H1 (cell line): ENCODE results near the gene LPP. TPM values are rescaled to one million over a fixed set of nuclear protein-coding genes. Genes with fewer than 3 reads are reported as not detected.
A peak's percentile ranks its signal among the peaks of the same experiment; 100 is the strongest.

Experiments used
- CTCF ChIA-PET: fragments of 300-600 bp; sonication (Branson Sonifier 250); formaldehyde crosslinking; loops from one replicate; lab custom pipeline; 2021; ENCODE audit not compliant: partially characterized antibody; lab: Charles Lee
- POLR2A ChIA-PET: fragments of 300-600 bp; sonication (Branson Sonifier 250); formaldehyde crosslinking; loops from one replicate; lab custom pipeline; 2021; ENCODE audit warnings: inconsistent platforms; ENCODE audit not compliant: partially characterized antibody; lab: Charles Lee
- DNase-seq, 2 experiments: peaks; one replicate each; pipeline versions ENCODE4 v3.0.0 to v3.0.0-alpha.2; 2010 to 2022; ENCODE audit warnings: low spot score in 2 of 2, low read depth in 1 of 2, mixed read lengths in 1 of 2
- FAIRE-seq: peaks from 2 replicates; lab custom pipeline; 2011; peaks lifted over from hg19 to GRCh38; lab: Jason Lieb, UNC
- H2AFZ ChIP-seq: 2 replicates; pipeline ENCODE4 v1.8.1; 2012; ENCODE audit warnings: low read length, inconsistent platforms
- H2AK5ac ChIP-seq: 2 replicates; pipeline ENCODE4 v1.6.1; 2013; ENCODE audit warnings: low read depth, low read length
- H2BK120ac ChIP-seq: replicated peaks from 2 replicates; pipeline ENCODE3; 2013; ENCODE audit warnings: low read depth, low read length, inconsistent platforms
- H2BK12ac ChIP-seq: 2 replicates; pipeline ENCODE4 v1.6.1; 2013; ENCODE audit warnings: low read depth, low read length
- H2BK15ac ChIP-seq: 2 replicates; pipeline ENCODE4 v1.6.1; 2013; ENCODE audit warnings: low read length
- H2BK20ac ChIP-seq: 2 replicates; pipeline ENCODE4 v1.6.1; 2013; ENCODE audit warnings: low read length
- H2BK5ac ChIP-seq: 2 replicates; pipeline ENCODE4 v1.6.1; 2013; ENCODE audit warnings: low read depth, low read length
- H3K14ac ChIP-seq: 2 replicates; pipeline ENCODE4 v1.6.1; 2013; ENCODE audit warnings: inconsistent platforms; ENCODE audit not compliant: insufficient read length
- H3K18ac ChIP-seq: 2 replicates; pipeline ENCODE4 v1.6.1; 2013; ENCODE audit warnings: low read length; ENCODE audit errors: extremely low read depth
- H3K23ac ChIP-seq: 2 replicates; pipeline ENCODE4 v1.6.1; 2013; ENCODE audit warnings: inconsistent platforms; ENCODE audit not compliant: insufficient read length
- H3K23me2 ChIP-seq: 2 replicates; pipeline ENCODE4 v1.6.1; 2013; ENCODE audit warnings: low read depth, low read length
- H3K27ac ChIP-seq: 2 replicates; pipeline ENCODE4 v1.6.1; 2011; ENCODE audit warnings: low read depth, low read length, inconsistent platforms
- H3K27me3 ChIP-seq, 4 experiments: replicated peaks in 1 of 4; 1 replicate in 1 of 4; 2 replicates in 3 of 4; pipeline versions ENCODE4 v1.6.1 to v1.8.1; 2011 to 2013; ENCODE audit warnings: low read length in 3 of 4, mild to moderate bottlenecking in 3 of 4, inconsistent platforms in 2 of 4, mixed read lengths in 2 of 4, moderate library complexity in 1 of 4; ENCODE audit not compliant: control insufficient read depth in 3 of 4, insufficient read depth in 3 of 4; ENCODE audit errors: extremely low read depth in 1 of 4
- H3K36me3 ChIP-seq, 4 experiments: 2 replicates each; pipeline versions ENCODE4 v1.6.1 to v1.8.1; 2011 to 2013; ENCODE audit warnings: mild to moderate bottlenecking in 4 of 4, low read length in 3 of 4, moderate library complexity in 2 of 4, control low read depth in 1 of 4, inconsistent platforms in 1 of 4; ENCODE audit not compliant: insufficient read depth in 4 of 4, control insufficient read depth in 2 of 4
- H3K4ac ChIP-seq: replicated peaks from 2 replicates; pipeline ENCODE3; 2013; ENCODE audit warnings: low read length, low read depth, mixed read lengths, inconsistent platforms; ENCODE audit not compliant: insufficient read length
- H3K4me1 ChIP-seq, 4 experiments: replicated peaks in 1 of 4; 1 replicate in 1 of 4; 2 replicates in 3 of 4; pipeline versions ENCODE4 v1.6.1 to v1.8.1; 2011 to 2013; ENCODE audit warnings: low read length in 3 of 4, inconsistent platforms in 2 of 4, mixed read lengths in 1 of 4; ENCODE audit not compliant: insufficient read depth in 4 of 4, control insufficient read depth in 3 of 4
- H3K4me2 ChIP-seq, 2 experiments: 2 replicates each; pipeline versions ENCODE4 v1.6.1 to v1.8.1; 2011 to 2013; ENCODE audit warnings: low read depth in 2 of 2, low read length in 2 of 2, control low read depth in 1 of 2, inconsistent platforms in 1 of 2, mild to moderate bottlenecking in 1 of 2; ENCODE audit not compliant: insufficient read depth in 1 of 2
- H3K4me3 ChIP-seq, 4 experiments: fragments of 200-600, 300-600 bp in 1 of 4; sonication (generic), shearing (Covaris generic), sonication (Bioruptor Twin) in 1 of 4; 2 replicates each; pipeline versions ENCODE4 v1.5.1 to v1.8.1; 2011 to 2016; ENCODE audit warnings: low read length in 4 of 4, low read depth in 3 of 4, control low read depth in 2 of 4, inconsistent platforms in 2 of 4, mild to moderate bottlenecking in 2 of 4, mixed read lengths in 1 of 4, moderate library complexity in 1 of 4; ENCODE audit not compliant: insufficient read depth in 2 of 4; ENCODE audit errors: extremely low read depth in 1 of 4
- H3K56ac ChIP-seq: replicated peaks from 2 replicates; pipeline ENCODE3; 2013; ENCODE audit warnings: low read depth, mild to moderate bottlenecking, mixed read lengths, low read length, inconsistent platforms; ENCODE audit not compliant: insufficient read length
- H3K79me1 ChIP-seq: 2 replicates; pipeline ENCODE4 v1.6.1; 2013; ENCODE audit warnings: low read depth, low read length, control low read depth
- H3K79me2 ChIP-seq, 2 experiments: 2 replicates each; pipeline versions ENCODE4 v1.6.1 to v1.8.1; 2012 to 2013; ENCODE audit warnings: low read length in 2 of 2, mild to moderate bottlenecking in 2 of 2, inconsistent platforms in 1 of 2; ENCODE audit not compliant: insufficient read depth in 2 of 2, control insufficient read depth in 1 of 2
- H3K9ac ChIP-seq, 4 experiments: replicated peaks in 1 of 4; 1 replicate in 1 of 4; 2 replicates in 3 of 4; pipeline versions ENCODE4 v1.6.1 to v1.8.1; 2011 to 2013; ENCODE audit warnings: low read depth in 3 of 4, low read length in 3 of 4, control low read depth in 2 of 4, mild to moderate bottlenecking in 2 of 4, moderate library complexity in 2 of 4, inconsistent platforms in 1 of 4; ENCODE audit errors: extremely low read depth in 1 of 4
- H3K9me3 ChIP-seq, 2 experiments: 2 replicates each; pipeline versions ENCODE4 v1.6.1 to v1.8.1; 2012 to 2013; ENCODE audit warnings: mild to moderate bottlenecking in 2 of 2, moderate library complexity in 2 of 2, control low read depth in 1 of 2, inconsistent platforms in 1 of 2, low read depth in 1 of 2, low read length in 1 of 2, mixed read lengths in 1 of 2; ENCODE audit not compliant: insufficient read depth in 2 of 2
- H4K20me1 ChIP-seq, 2 experiments: replicated peaks in 1 of 2; 2 replicates each; pipeline versions ENCODE3 to v1.8.1; 2011 to 2013; ENCODE audit warnings: inconsistent platforms in 2 of 2, low read length in 2 of 2, mild to moderate bottlenecking in 1 of 2; ENCODE audit not compliant: insufficient read depth in 2 of 2, control insufficient read depth in 1 of 2
- H4K5ac ChIP-seq: 2 replicates; pipeline ENCODE4 v1.6.1; 2013; ENCODE audit warnings: low read length, low read depth, mixed read lengths, inconsistent platforms; ENCODE audit not compliant: insufficient read length
- H4K8ac ChIP-seq: 2 replicates; pipeline ENCODE4 v1.8.0; 2013; ENCODE audit warnings: mild to moderate bottlenecking, moderate library complexity, low read length, inconsistent platforms; ENCODE audit not compliant: insufficient read depth; ENCODE audit errors: extremely low read depth
- H4K91ac ChIP-seq: replicated peaks from 2 replicates; pipeline ENCODE3; 2013; ENCODE audit warnings: low read length, mixed read lengths, inconsistent platforms; ENCODE audit not compliant: insufficient read length
- KDM1A ChIP-seq: fragments of 200-600, 300-600 bp; sonication (generic); IDR thresholded peaks from 2 replicates; pipeline ENCODE4 v1.7.1; 2016; ENCODE audit warnings: mild to moderate bottlenecking, low read length, borderline replicate concordance
- RAD21 ChIP-seq, 2 experiments: IDR thresholded peaks in 1 of 2; conservative IDR thresholded peaks in 1 of 2; 2 replicates each; pipeline ENCODE4 v1.6.1; 2011; ENCODE audit warnings: low read depth in 2 of 2, low read length in 2 of 2, improper control_type of control experiment in 1 of 2, inconsistent platforms in 1 of 2, mild to moderate bottlenecking in 1 of 2, moderate library complexity in 1 of 2
- RNF2 ChIP-seq: fragments of 200-900, 300-1000 bp; sonication (generic); IDR thresholded peaks from 2 replicates; pipeline ENCODE4 v1.7.1; 2016; ENCODE audit warnings: borderline replicate concordance, low read depth, mild to moderate bottlenecking, antibody characterized with exemption, low read length; ENCODE audit not compliant: poor library complexity, severe bottlenecking; ENCODE audit errors: missing control alignments
- WGBS, 2 experiments: shearing (Covaris generic) in 1 of 2; methylation state at CpG; one replicate each; pipeline versions ENCODE4 v1.1.6 to v1.1.7; 2013 to 2015; ENCODE audit warnings: low lambda C conversion rate in 2 of 2, mixed read lengths in 2 of 2, inconsistent platforms in 1 of 2, low coverage in 1 of 2, missing lambda C conversion rate in 1 of 2; ENCODE audit not compliant: insufficient replicate concordance in 2 of 2, insufficient coverage in 1 of 2, insufficient read length in 1 of 2; ENCODE audit errors: extremely low coverage in 1 of 2, missing lambda C conversion rate in 1 of 2; 5-methylcytosine and 5-hydroxymethylcytosine counted together
- polyA plus RNA-seq, 7 experiments: library from polyadenylated mRNA; depleted of rRNA in 3 of 7; stranded (reverse) in 5 of 7; unstranded in 2 of 7; fragments of >200 nt in 5 of 7; fragments of 200-250 nt in 2 of 7; gene quantifications; 1 replicate in 5 of 7; 2 replicates in 1 of 7; 4 replicates in 1 of 7; pipeline versions ENCODE4 v1.2.1 to v1.2.3, GENCODE V29; 2011 to 2013; ENCODE audit warnings: missing spikeins in 2 of 7, mixed read lengths in 2 of 7
- total RNA-seq: library from RNA; stranded (reverse); fragmentation: NEBNext Ultra II Directional; extraction: Animal tissue kit (Norgen Biotek cat#: 25700); gene quantifications from 2 replicates; pipeline ENCODE4 v1.2.1, GENCODE V29; 2021

Gene LPP
- total and polyA plus RNA-seq, 2 of the 8 experiments (the other 6 are each of a cell fraction or from before 2014, with no cell fraction given), result 10.0 to 53.3 TPM

DNA sequence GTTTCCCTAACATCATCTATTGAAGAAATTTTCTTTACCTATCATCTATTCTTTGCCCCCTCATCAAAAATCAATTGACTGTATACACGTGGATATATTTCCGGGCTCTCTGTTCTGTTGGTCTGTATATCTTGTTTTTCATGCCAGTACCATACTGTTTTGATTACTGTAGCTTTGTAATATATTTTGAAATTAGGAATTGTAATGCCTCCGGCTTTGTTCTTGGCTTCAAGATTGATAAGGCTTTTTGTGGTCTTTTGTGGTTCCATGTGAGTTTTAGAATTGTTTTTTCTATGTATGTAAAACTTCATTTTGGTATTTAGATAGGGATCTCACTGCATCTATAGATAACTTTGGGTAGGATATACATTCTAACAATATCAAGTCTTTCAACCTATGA, 454.4 kb downstream of the LPP start:
- no peak overlapping the region for H4K91ac ChIP-seq
- no peak overlapping the region for H4K5ac ChIP-seq
- H2AK5ac ChIP-seq, result no peak overlapping the region
- no peak overlapping the region for H3K56ac ChIP-seq
- DNase-seq, result no peak
- H3K23ac ChIP-seq, result no peak overlapping the region
- H3K14ac ChIP-seq, result no peak overlapping the region
- peaks cover 0 to 11% (median 3%) of the 10 kb centered on the region in 4 experiments; a peak in 3 of 8 replicates for H3K36me3 ChIP-seq
- TF ChIP-seq KDM1A (0 out of 2 replicates have a peak, but pooled peaks have one; percentile 39), RNF2 (no peak), RAD21 (IDR thresholded peaks at IDR 0.05 in 1 of 2, conservative IDR thresholded peaks at IDR 0.05 in 1 of 2; ENCODE audit: low read depth in 2 of 2, low read length in 2 of 2) (no peak)
- H2BK12ac ChIP-seq, result no peak overlapping the region
- no peak overlapping the region for H2BK5ac ChIP-seq
- H3K18ac ChIP-seq, result no peak overlapping the region
- H2BK15ac ChIP-seq, result no peak overlapping the region
- no peak overlapping the region for H3K27ac ChIP-seq
- H3K9ac ChIP-seq, result no peak overlapping the region
- H3K23me2 ChIP-seq, result no peaks in the 10 kb centered on the region
- WGBS, 2 experiments, result 97% methylated on average over 3 of the region's 3 CpGs; no CpG with 5 or more reads in 1 of the 2 experiments
- H3K79me2 ChIP-seq, result no peaks in the 10 kb centered on the region
- H3K4ac ChIP-seq, result no peak overlapping the region
- CTCF ChIA-PET, result no interaction called here
- FAIRE-seq, result no peak
- no peaks in the 10 kb centered on the region for H3K4me1 ChIP-seq
- no peak overlapping the region for H2BK120ac ChIP-seq
- H2AFZ ChIP-seq, result no peak overlapping the region
- H3K27me3 ChIP-seq, result no peaks in the 10 kb centered on the region
- no peak overlapping the region for H3K4me3 ChIP-seq
- H2BK20ac ChIP-seq, result no peak overlapping the region
- no peaks in the 10 kb centered on the region for H3K9me3 ChIP-seq
- no peak overlapping the region for H4K8ac ChIP-seq
- no peak overlapping the region for H3K4me2 ChIP-seq
- peaks cover 0 to 1% of the 10 kb centered on the region in 2 experiments for H4K20me1 ChIP-seq
- H3K79me1 ChIP-seq, result no peaks in the 10 kb centered on the region
- POLR2A ChIA-PET, result no interaction called here
